ENCODE measurements around the gene RPGRIP1L. TPM values are rescaled to one million over a fixed set of nuclear protein-coding genes. Genes with fewer than 3 reads are reported as not detected.

Gene RPGRIP1L
- total RNA-seq (2021; fragmentation: NEBNext Ultra II Directional; extraction: Animal tissue kit (Norgen Biotek cat#: 25700)) (13.7 and 14.5 TPM in 2 replicates), polyA plus RNA-seq (2011; rRNA removed) (2.8 and 4.0 TPM in 2 replicates), polyA minus RNA-seq (2011; rRNA and poly(A)+ RNA removed) (11.5 TPM in 2 replicates)
- 4.1 TPM for polyA plus RNA-seq (2011; cell fraction: cytosol; rRNA removed)
- polyA plus RNA-seq (2011; cell fraction: nucleus; rRNA removed) = 3.6 TPM
- polyA plus RNA-seq (2012, experiment 1 of 2) = 4.6 to 8.7 TPM (median 5.8 TPM) in 4 replicates
- polyA plus RNA-seq (2012, experiment 2 of 2) = 2.1 TPM
- polyA plus RNA-seq (2013, experiment 1 of 2) = 9.4 TPM
- polyA plus RNA-seq (2013, experiment 2 of 2) = 9.7 TPM
- polyA minus RNA-seq (2011; cell fraction: cytosol; rRNA and poly(A)+ RNA removed) = 5.6 TPM
- polyA minus RNA-seq (2011; cell fraction: nucleus; rRNA and poly(A)+ RNA removed) = 22.7 TPM
- long read RNA-seq, experiment 1, partial matches to known transcripts = 5 of 10 reads
- long read RNA-seq, experiment 1, other reads (novel, unspliced or antisense) = 3 of 10 reads
- long read RNA-seq, experiment 2, partial matches to known transcripts = 3 of 5 reads
- long read RNA-seq, experiment 2, other reads (novel, unspliced or antisense) = 2 of 5 reads

GRCh38 chr16:53703590-53704444 is at the start of gene RPGRIP1L, which contains the start of gene FTO:
Gene RPGRIP1L, minus strand, starts transcription at chr16:53703859. Its CDS starts 3,136 bp downstream, at chr16:53700723.
Gene FTO, plus strand, starts transcription at chr16:53704156.
- Histone ChIP-seq H3K23ac (ENCODE audit: insufficient read length) (no peak within 1 kb of the TSS), H2BK5ac (ENCODE audit: low read depth, low read length) (no peak within 1 kb of the TSS), H2AK5ac (ENCODE audit: low read depth, low read length) (no peak within 1 kb of the TSS), H3K9ac (replicated peaks in 1 of 4; ENCODE audit: extremely low read depth in 1 of 4, low read depth in 3 of 4, low read length in 3 of 4) (peak within 1 kb of the TSS in 3 of 4 experiments; percentile 58 to 86 (median 60); a peak in 6 of 7 replicates), H3K27ac (ENCODE audit: low read depth, low read length) (no peak within 1 kb of the TSS; the same call in 1 of the 2 replicates), H4K5ac (ENCODE audit: insufficient read length, low read depth, low read length) (peak within 1 kb of the TSS; percentile 29), H3K4ac (replicated peaks; ENCODE audit: insufficient read length, low read depth, low read length) (no peak within 1 kb of the TSS), H2AFZ (ENCODE audit: low read length) (peak within 1 kb of the TSS; percentile 94), H3K23me2 (ENCODE audit: low read depth, low read length) (peaks cover 3% of the 10 kb centered on the region; the same call in 1 of the 2 replicates), H3K36me3 (ENCODE audit: control insufficient read depth in 2 of 4, insufficient read depth in 4 of 4, low read length in 3 of 4) (peaks cover 0 to 3% (median 0%) of the 10 kb centered on the region in 4 experiments; a peak in 1 of 8 replicates), H3K27me3 (replicated peaks in 1 of 4; ENCODE audit: control insufficient read depth in 3 of 4, extremely low read depth in 1 of 4, insufficient read depth in 3 of 4, low read length in 3 of 4) (no peaks in the 10 kb centered on the region), H3K4me3 (ENCODE audit: extremely low read depth in 1 of 4, insufficient read depth in 2 of 4, low read depth in 3 of 4, low read length in 4 of 4) (peak within 1 kb of the TSS; percentile 55 to 89 (median 76)), H3K9me3 (ENCODE audit: insufficient read depth in 2 of 2, low read depth in 1 of 2, low read length in 1 of 2) (no peaks in the 10 kb centered on the region), H2BK120ac (replicated peaks; ENCODE audit: low read depth, low read length) (no peak within 1 kb of the TSS), H4K20me1 (replicated peaks in 1 of 2; ENCODE audit: control insufficient read depth in 1 of 2, insufficient read depth in 2 of 2, low read length in 2 of 2) (no peaks in the 10 kb centered on the region), H2BK20ac (ENCODE audit: low read length) (no peak within 1 kb of the TSS), H2BK15ac (ENCODE audit: low read length) (no peak within 1 kb of the TSS), H3K4me1 (replicated peaks in 1 of 4; ENCODE audit: control insufficient read depth in 3 of 4, insufficient read depth in 4 of 4, low read length in 3 of 4) (peaks cover 0 to 6% (median 0%) of the 10 kb centered on the region in 4 experiments; a peak in 1 of 7 replicates), H4K91ac (replicated peaks; ENCODE audit: insufficient read length, low read length) (no peak within 1 kb of the TSS), H3K79me1 (ENCODE audit: low read depth, low read length) (0 out of 2 replicates have a peak, but pooled peaks cover 4% of the 10 kb centered on the region), H2BK12ac (ENCODE audit: low read depth, low read length) (no peak within 1 kb of the TSS), H3K79me2 (ENCODE audit: control insufficient read depth in 1 of 2, insufficient read depth in 2 of 2, low read length in 2 of 2) (peaks cover 0 to 46% of the 10 kb centered on the region in 2 experiments; a peak in 2 of 4 replicates), H4K8ac (ENCODE audit: extremely low read depth, insufficient read depth, low read length) (no peak within 1 kb of the TSS), H3K56ac (replicated peaks; ENCODE audit: insufficient read length, low read depth, low read length) (peak within 1 kb of the TSS; percentile 3), H3K4me2 (ENCODE audit: insufficient read depth in 1 of 2, low read depth in 2 of 2, low read length in 2 of 2) (peak within 1 kb of the TSS; percentile 73 to 88), H3K18ac (ENCODE audit: extremely low read depth, low read length) (no peak within 1 kb of the TSS; the same call in 1 of the 2 replicates), H3K14ac (ENCODE audit: insufficient read length) (no peak within 1 kb of the TSS)
- CTCF ChIA-PET (ENCODE audit: partially characterized antibody) = interaction anchor here (0.9 to 1.4 kb wide), 4 partner anchors 12 to 154 kb away, joined by 3 to 5 read pairs (median 3); no protein-coding TSS in a partner anchor
- POLR2A ChIA-PET (ENCODE audit: partially characterized antibody) = no interaction called here
- FAIRE-seq = peak; percentile 63
- peak; percentile 99 for DNase-seq (ENCODE audit: low read depth in 1 of 2, low spot score in 2 of 2)
- WGBS, 2 experiments (ENCODE audit: extremely low coverage in 1 of 2, insufficient coverage in 1 of 2, insufficient read length in 1 of 2, insufficient replicate concordance in 2 of 2, low coverage in 1 of 2, low lambda C conversion rate in 2 of 2, missing lambda C conversion rate in 1 of 2) = 1% methylated on average over 56 of the region's 57 CpGs; no CpG with 5 or more reads in 1 of the 2 experiments
- TF ChIP-seq CHD2 (IDR thresholded peaks at IDR 0.05; ENCODE audit: low read length) (peak; percentile 87), GTF2F1 (IDR thresholded peaks at IDR 0.05; ENCODE audit: borderline replicate concordance, low read depth, low read length) (no peak), USF2 (IDR thresholded peaks at IDR 0.05; ENCODE audit: low read length) (no peak)

Measured in H1 (cell line).